HG02571 (cell line): ENCODE data around the gene ZNF117.
"Not testable (repeated sequence)": the region's sequence is repeated elsewhere in the genome, so short reads cannot be mapped to it uniquely, and the experiment has no call there.

Experiments used
- ATAC-seq: cut with Tn5 transposase; IDR thresholded peaks from one replicate; pipeline ENCODE4 v1.9.1; 2021; ENCODE audit warnings: mild to moderate bottlenecking, moderate library complexity; ENCODE audit not compliant: unreplicated experiment

The ZNF117 gene

DNA sequence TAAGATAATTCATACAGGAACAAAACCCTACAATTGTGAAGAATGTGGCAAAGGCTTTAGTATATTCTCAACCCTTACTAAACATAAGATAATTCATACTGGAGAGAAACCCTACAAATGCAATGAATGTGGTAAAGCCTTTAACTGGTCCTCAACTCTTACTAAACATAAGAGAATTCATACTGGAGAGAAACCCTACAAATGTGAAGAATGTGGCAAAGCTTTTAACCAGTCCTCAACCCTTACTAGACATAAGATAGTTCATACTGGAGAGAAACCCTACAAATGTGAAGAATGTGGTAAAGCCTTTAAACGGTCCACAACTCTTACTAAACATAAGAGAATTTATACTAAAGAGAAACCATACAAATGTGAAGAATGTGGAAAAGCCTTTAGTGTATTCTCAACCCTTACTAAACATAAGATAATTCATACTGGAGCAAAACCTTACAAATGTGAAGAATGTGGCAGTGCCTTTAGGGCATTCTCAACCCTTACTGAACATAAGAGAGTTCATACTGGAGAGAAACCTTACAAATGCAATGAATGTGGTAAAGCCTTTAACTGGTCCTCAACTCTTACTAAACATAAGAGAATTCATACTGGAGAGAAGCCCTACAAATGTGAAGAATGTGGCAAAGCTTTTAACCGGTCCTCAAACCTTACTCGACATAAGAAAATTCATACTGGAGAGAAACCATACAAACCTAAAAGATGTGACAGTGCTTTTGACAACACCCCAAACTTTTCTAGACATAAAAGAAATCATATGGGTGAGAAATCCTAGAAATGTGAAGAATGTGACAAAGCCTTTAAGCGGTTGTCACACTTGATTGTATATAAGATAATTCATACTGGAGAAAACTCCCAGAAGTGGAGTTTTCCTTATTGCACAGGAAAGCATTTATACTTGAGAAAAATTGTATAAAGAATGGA, 62.3 kb downstream of the ZNF117 start:
- not testable (repeated sequence) for ATAC-seq
